ENCODE measurements around the gene SERPINA12. TPM values are rescaled to one million over a fixed set of nuclear protein-coding genes. Genes with fewer than 3 reads are reported as not detected.

Gene SERPINA12
- total and polyA plus RNA-seq, 2 of the 13 experiments (the other 11 are each of a cell fraction or from before 2014, with no cell fraction given) = 0.08 TPM; not detected in 1

GRCh38 chr14:94462763-94463572 lies 46.3 kb downstream of the SERPINA12 start (continued):
- TF ChIP-seq AHDC1 (CRISPR knock-in tag; IDR thresholded peaks at IDR 0.05; ENCODE audit: borderline replicate concordance) = peak; percentile 31; the same call in 1 of the 2 replicates
- TF ChIP-seq HNF4A (CRISPR knock-in tag; IDR thresholded peaks at IDR 0.05) = peak; percentile 91
- TF ChIP-seq ZNF331 (CRISPR knock-in tag; IDR thresholded peaks at IDR 0.05) = peak; percentile 52; the same call in 1 of the 2 replicates
- no peak for TF ChIP-seq NAIF1 (CRISPR knock-in tag; IDR thresholded peaks at IDR 0.05; ENCODE audit: borderline replicate concordance)
- TF ChIP-seq PCBP1 (IDR thresholded peaks at IDR 0.05; ENCODE audit: borderline replicate concordance, low read depth, low read length) = no peak
- no peak for TF ChIP-seq FOXM1 (CRISPR knock-in tag; IDR thresholded peaks at IDR 0.05)
- TF ChIP-seq SUZ12 (IDR thresholded peaks at IDR 0.05; ENCODE audit: low read depth, low read length) = no peak
- TF ChIP-seq, protein P1, sequence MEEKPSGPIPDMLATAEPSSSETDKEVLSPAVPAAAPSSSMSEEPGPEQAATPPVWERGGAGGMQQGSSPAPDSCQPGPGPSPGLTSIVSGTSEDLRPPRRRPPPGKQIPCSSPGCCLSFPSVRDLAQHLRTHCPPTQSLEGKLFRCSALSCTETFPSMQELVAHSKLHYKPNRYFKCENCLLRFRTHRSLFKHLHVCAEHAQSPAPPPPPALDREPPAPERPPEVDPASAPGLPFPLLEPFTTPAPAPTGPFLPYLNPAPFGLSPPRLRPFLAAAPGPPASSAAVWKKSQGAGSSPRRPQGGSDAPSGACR (CRISPR knock-in tag; IDR thresholded peaks at IDR 0.05) = peak; percentile 70; the same call in 1 of the 2 replicates
- TF ChIP-seq ZNF878 (CRISPR knock-in tag; IDR thresholded peaks at IDR 0.05) = peak; percentile 32; the same call in 1 of the 2 replicates
- TF ChIP-seq ZFP36L2 (CRISPR knock-in tag; IDR thresholded peaks at IDR 0.05) = no peak
- TF ChIP-seq KAT8 (CRISPR knock-in tag; IDR thresholded peaks at IDR 0.05) = 0 out of 2 replicates have a peak, but pooled peaks have one; percentile 24
- TF ChIP-seq ZBTB39 (CRISPR knock-in tag; IDR thresholded peaks at IDR 0.05) = peak; percentile 73; the same call in 1 of the 2 replicates
- no peak for TF ChIP-seq LCORL (IDR thresholded peaks at IDR 0.05)
- peak; percentile 80 for TF ChIP-seq LCORL (CRISPR knock-in tag; IDR thresholded peaks at IDR 0.05)
- TF ChIP-seq FOXA3 (CRISPR knock-in tag; IDR thresholded peaks at IDR 0.05) = peak; percentile 90
- TF ChIP-seq ZNF12 (CRISPR knock-in tag; IDR thresholded peaks at IDR 0.05) = no peak
- no peak for TF ChIP-seq NFIB (CRISPR knock-in tag; IDR thresholded peaks at IDR 0.05; ENCODE audit: borderline replicate concordance)
- TF ChIP-seq, protein P2, sequence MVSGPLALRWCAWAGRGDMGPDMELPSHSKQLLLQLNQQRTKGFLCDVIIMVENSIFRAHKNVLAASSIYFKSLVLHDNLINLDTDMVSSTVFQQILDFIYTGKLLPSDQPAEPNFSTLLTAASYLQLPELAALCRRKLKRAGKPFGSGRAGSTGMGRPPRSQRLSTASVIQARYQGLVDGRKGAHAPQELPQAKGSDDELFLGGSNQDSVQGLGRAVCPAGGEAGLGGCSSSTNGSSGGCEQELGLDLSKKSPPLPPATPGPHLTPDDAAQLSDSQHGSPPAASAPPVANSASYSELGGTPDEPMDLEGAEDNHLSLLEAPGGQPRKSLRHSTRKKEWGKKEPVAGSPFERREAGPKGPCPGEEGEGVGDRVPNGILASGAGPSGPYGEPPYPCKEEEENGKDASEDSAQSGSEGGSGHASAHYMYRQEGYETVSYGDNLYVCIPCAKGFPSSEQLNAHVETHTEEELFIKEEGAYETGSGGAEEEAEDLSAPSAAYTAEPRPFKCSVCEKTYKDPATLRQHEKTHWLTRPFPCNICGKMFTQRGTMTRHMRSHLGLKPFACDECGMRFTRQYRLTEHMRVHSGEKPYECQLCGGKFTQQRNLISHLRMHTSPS (CRISPR knock-in tag; IDR thresholded peaks at IDR 0.05; ENCODE audit: low read depth) = peak; percentile 100

All from HepG2 (cell line).